ENCODE measurements around the gene LGMN. TPM values are rescaled to one million over a fixed set of nuclear protein-coding genes. Genes with fewer than 3 reads are reported as not detected.
"Not testable (repeated sequence)": the region's sequence is repeated elsewhere in the genome, so short reads cannot be mapped to it uniquely, and the experiment has no call there.

Gene LGMN
- total RNA-seq, 6 experiments from 2014 or later = 37.0 to 57.3 (median 43.3) TPM

- H3K9me3 Mint-ChIP-seq; H3K36me3 Mint-ChIP-seq (ENCODE audit: low read depth); H3K4me3 Mint-ChIP-seq; H3K27ac Mint-ChIP-seq; H3K27me3 Mint-ChIP-seq (ENCODE audit: insufficient read depth): not testable (repeated sequence)
- peaks cover 14% of the 10 kb centered on the region for H3K4me1 Mint-ChIP-seq (ENCODE audit: low read depth)
- peak; percentile 63 for DNase-seq
- peak; percentile 89 for TF ChIP-seq CTCF (IDR thresholded peaks at IDR 0.05)
Observed at GRCh38 chr14:92714739-92715307, 33.6 kb downstream of the LGMN start.

GRCh38 chr14:92712654-92713051 lies 35.8 kb downstream of the LGMN start:
- Mint-ChIP-seq H3K9me3 (no peaks in the 10 kb centered on the region), H3K4me1 (ENCODE audit: low read depth) (peaks cover 15% of the 10 kb centered on the region), H3K4me3 (no peak overlapping the region), H3K27me3 (ENCODE audit: insufficient read depth) (peaks cover 2% of the 10 kb centered on the region; the same call in 1 of the 2 replicates), H3K27ac (no peak overlapping the region), H3K36me3 (ENCODE audit: low read depth) (no peaks in the 10 kb centered on the region)
- DNase-seq = no peak
- no peak for TF ChIP-seq CTCF (IDR thresholded peaks at IDR 0.05)

DNA sequence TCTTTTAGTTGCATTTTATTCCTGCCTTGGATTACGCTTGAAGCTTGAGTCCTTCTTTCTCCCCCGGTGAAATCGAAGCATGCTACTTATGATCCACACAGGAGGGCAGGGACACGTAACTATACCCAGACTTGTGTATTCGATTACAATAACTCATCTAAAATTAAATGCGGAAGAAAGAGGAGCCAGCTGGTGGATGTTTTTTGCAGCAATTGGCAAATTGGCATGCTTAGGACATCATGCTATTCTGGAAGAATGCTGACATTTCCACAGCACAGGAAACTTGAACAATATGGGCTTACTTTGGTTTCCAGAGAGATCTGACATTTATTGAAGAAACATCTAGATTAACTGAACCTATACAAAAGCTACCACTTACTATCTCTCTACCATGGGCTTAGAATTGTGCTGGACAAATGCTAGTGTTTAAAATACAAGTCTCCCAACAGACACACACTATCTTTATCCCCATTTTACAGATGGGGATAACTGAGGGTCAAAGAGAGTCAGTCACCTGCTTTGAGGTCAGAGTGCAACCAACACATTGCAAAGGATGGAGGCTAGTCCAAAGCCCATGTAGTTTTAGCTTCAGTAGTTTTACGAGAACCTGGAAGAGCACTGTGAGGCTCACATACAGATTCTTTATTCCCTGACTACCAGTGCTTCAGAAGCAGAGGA lies 36.3 kb downstream of the LGMN start:
- no peaks in the 10 kb centered on the region for H3K36me3 Mint-ChIP-seq (ENCODE audit: low read depth)
- no peak for DNase-seq
- H3K9me3 Mint-ChIP-seq = no peaks in the 10 kb centered on the region
- no peak overlapping the region for H3K4me3 Mint-ChIP-seq
- H3K4me1 Mint-ChIP-seq (ENCODE audit: low read depth) = peaks cover 15% of the 10 kb centered on the region
- no peaks in the 10 kb centered on the region for H3K27me3 Mint-ChIP-seq (ENCODE audit: insufficient read depth)
- H3K27ac Mint-ChIP-seq = no peak overlapping the region
- TF ChIP-seq CTCF (IDR thresholded peaks at IDR 0.05) = no peak

DNA sequence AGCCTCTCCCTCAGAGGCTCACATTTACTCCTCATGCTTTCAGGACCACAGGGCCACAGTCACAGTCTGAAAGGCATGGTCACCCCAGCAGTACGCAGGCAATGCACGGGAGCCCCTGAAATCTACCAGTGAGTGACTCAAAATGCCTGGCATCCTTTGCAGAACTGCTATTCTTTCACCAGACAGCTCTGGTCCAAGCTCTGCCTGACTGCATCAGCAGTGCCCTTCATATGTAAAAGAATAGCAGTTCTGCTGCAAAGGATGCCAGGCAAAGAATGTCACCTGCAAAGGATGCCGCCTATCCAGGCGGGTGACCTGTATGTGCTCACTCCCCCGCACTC lies 38.5 kb downstream of the LGMN start:
- Mint-ChIP-seq H3K4me1 (ENCODE audit: low read depth) (peaks cover 15% of the 10 kb centered on the region), H3K9me3 (no peaks in the 10 kb centered on the region), H3K4me3 (no peak overlapping the region), H3K27ac (no peak overlapping the region), H3K27me3 (ENCODE audit: insufficient read depth) (no peaks in the 10 kb centered on the region), H3K36me3 (ENCODE audit: low read depth) (no peaks in the 10 kb centered on the region)
- TF ChIP-seq CTCF (IDR thresholded peaks at IDR 0.05) = no peak
- no peak for DNase-seq

GRCh38 chr14:92709340-92710000 lies 39.0 kb downstream of the LGMN start:
- peaks cover 15% of the 10 kb centered on the region for H3K4me1 Mint-ChIP-seq (ENCODE audit: low read depth)
- no peaks in the 10 kb centered on the region for H3K9me3 Mint-ChIP-seq
- no peaks in the 10 kb centered on the region for H3K36me3 Mint-ChIP-seq (ENCODE audit: low read depth)
- no peak for TF ChIP-seq CTCF (IDR thresholded peaks at IDR 0.05)
- H3K27me3 Mint-ChIP-seq (ENCODE audit: insufficient read depth) = no peaks in the 10 kb centered on the region
- no peak overlapping the region for H3K4me3 Mint-ChIP-seq
- no peak for DNase-seq
- H3K27ac Mint-ChIP-seq = peak overlapping the region; percentile 85

Measured in HFFc6 (cell line).